UCSD-AML1 (cell line): ENCODE data around the gene NEUROG3.

ENCODE experiments used
- DNase-seq: peaks from one replicate; lab custom pipeline; 2025; ENCODE audit not compliant: unreplicated experiment; lab: John Stamatoyannopoulos, UW

The NEUROG3 gene

DNA sequence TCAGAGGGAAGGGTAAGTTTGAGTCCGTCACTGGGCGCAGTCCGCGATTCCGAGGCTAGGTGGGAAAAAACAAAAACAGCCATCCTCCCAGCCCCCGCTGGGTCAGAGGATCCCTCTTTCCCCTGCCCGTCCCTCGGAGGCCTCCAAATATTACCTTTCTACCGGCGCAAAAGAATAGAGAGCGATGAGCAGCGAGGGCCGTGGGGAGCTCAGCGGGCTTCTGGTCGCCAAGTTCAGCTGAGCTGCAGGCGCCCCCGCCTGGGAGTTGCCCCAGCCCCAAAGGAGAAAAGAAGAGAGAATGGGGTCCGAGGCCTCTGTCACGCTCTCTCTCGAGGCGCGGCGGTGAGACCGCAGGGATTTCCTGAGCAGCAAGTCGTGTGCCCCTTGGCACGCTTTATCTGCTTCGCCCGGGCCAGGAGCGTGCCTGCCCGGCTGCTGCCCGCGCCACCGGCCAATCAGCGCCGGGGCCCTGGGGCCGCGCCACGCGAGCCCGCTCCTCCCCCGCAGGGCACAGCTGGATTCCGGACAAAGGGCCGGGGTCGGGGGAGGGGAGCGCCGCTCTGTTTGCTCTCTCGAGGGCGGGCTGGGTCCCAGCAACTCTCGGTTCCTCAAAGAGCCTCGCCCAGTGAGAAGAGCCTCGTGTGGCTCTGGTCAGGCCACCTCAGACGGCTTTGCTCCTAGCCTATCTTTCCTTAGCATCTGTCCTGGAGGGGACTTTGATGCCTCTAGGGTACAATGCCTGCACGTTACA, at the start of gene NEUROG3:
Gene NEUROG3 (minus strand): TSS at position 367 of the 751 bp plus-strand sequence. CDS start 379 bp downstream, outside the sequence.
- no peak for DNase-seq

GRCh38 chr10:69620625-69621024, 47.4 kb upstream of the NEUROG3 start:
- no peak for DNase-seq

DNA sequence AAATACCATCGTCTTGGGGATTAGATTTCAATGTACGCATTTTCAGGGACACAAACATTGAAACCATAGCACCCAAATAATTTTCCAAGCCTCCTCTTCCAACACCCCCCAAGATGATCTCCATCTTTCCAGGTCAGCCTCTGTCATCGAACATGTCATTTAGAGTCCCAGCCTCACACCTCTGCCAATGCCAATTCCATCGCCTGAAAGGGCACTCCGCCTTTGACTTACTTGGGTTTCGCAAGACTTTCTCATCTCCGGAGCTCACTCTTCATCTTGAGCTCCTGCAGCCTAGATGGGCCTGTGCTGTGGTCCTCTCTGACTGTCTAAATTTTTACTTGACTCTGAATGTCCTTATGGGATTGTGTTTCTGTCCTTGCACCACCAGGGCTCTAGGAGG, 46.4 kb upstream of the NEUROG3 start:
- no peak for DNase-seq

DNA sequence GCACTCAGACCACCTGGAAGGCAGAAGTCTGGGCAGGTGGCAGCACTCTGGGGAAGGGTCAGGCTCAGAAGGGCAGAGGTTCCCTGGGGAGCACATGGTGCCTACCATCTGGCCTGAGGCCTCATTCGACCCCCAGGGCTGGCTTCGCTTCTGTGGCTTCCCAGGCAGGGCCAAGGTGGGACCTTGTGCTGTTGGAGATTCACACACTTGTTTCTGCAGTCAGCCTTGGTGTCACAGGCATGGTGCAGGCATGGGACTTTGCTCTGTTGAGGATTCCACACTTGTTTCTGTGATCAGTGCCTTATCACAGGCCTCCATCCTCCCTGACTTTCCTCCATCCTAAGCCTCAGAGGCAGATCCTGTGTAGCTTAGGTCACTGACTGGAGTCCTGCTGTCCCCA, 45.5 kb upstream of the NEUROG3 start:
- DNase-seq: no peak

DNA sequence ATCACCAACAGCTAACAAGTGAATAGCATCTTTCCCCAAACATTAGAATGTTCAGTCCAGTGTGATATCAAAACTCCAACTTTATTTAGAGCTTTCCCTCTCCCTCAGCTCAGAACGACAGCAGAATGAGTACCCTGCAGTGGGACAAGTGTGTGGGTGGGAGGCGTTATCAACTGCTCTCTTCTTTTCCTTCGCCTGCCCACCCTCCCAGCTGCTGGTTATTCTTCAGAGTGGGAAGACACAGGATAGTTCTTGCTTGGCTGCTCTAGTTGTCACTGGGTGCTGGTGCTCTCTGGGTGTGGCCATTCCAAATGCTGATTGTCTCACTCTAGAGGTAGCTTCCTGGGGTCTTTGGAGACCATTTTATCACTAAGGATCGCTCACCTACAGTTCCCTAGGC, 43.1 kb upstream of the NEUROG3 start:
- DNase-seq: no peak

- DNase-seq: no peak
Observed at GRCh38 chr10:69614130-69614529, 40.9 kb upstream of the NEUROG3 start.

- DNase-seq: no peak
Observed at GRCh38 chr10:69612760-69613159, 39.5 kb upstream of the NEUROG3 start.

DNA sequence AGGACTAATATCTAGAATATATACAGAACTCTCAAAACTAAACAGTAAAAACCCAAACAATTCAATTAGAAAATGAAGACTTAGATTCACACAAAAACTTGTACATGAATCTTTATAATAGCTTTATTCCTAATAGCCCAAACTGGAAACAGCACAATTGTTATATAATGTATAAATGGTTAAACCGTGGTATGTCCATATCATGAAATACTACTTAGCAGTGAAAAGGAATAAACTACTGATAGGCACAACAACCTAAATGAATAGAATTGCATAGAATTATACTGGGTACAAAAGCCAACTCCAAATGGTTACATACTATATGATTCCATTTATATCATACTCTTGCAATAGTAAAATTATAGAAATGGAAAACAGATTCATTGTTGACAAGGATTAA, 35.9 kb upstream of the NEUROG3 start:
- DNase-seq: no peak

DNA sequence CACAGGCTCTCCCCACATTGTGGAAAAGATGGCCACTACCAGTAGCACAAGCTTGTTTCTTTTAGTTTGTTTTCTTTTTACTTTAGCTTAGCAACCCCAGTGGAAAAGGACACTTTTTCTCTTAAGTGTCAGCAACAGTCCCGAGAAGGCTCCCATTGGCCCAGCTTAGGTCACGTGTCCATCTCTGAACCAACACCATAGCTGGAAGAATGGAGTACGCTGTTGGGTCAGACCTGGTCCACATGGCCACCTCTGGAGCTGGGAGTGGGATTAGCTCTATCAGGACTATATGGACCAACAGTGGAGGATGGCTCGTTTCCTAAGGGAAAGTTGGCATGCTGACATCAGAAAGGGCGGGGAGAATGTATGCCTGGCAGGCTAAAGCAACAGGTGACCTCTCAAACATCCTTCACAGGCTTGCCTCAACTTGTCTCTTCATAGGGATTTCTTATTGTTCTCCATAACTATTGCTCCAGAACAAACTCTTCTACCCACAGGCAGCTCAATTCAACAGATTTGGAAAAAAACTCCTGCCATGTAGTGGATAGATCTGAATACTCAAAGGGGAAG, 27.6 kb upstream of the NEUROG3 start:
- DNase-seq: no peak

DNA sequence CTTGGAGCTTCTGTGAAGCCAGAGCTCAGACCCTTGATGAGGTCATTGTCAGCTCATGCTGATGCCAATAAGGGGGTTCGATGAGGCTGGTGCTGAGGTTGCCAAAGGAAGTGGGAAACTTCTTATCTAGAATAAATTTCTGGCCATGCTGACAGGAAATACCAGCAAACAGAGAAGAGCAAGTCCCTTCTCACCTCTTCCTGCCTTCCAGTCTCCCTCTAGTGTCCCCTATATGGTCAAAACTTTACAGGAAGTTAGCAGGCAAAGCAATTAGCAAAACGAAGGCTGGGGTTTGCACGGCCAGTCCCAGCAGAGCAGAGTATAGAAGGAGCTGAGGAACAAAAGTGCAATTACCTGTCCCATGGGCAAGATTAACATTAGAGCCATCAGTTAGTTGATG, 15.1 kb upstream of the NEUROG3 start:
- DNase-seq: no peak

DNA sequence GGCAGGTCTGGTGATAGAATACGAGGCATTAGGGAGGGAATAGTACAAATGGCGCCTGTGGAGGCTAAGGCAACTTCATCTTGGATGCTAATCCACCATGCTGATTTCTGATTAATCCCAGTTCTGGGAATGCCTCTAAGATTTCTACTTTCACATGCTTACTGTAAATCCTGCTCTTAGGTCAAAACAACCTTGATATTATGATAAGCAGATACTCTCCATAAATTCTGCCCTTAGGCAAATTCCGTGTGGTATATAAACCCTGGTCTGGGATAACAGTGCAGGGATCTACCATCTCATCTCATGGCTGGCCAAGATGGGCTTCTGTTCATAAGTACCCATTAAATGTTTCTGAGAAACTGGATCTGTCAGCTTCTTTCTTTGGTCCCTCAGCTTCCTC, 11.4 kb upstream of the NEUROG3 start:
- DNase-seq: no peak

DNA sequence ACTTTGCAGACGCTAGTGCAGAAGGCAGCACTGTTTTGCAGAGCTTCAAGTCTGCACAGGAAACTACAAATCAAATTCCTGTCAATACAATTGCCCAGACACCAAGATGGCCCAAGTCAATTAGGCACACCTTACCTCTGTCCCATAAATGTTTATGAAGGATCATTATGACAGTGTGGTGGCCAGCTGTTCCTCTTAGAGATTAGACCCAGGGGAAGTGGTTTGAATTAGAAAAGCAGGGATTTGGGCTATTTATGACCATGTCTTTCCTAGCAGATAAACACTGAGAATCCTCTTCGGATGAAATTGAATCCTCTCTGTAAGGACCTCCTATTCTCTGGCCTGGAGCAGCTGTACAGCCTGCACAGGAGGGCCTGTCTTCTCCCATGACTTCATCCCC, 9.9 kb upstream of the NEUROG3 start:
- no peak for DNase-seq

GRCh38 chr10:69580435-69580834, 7.2 kb upstream of the NEUROG3 start:
- DNase-seq: no peak

DNA sequence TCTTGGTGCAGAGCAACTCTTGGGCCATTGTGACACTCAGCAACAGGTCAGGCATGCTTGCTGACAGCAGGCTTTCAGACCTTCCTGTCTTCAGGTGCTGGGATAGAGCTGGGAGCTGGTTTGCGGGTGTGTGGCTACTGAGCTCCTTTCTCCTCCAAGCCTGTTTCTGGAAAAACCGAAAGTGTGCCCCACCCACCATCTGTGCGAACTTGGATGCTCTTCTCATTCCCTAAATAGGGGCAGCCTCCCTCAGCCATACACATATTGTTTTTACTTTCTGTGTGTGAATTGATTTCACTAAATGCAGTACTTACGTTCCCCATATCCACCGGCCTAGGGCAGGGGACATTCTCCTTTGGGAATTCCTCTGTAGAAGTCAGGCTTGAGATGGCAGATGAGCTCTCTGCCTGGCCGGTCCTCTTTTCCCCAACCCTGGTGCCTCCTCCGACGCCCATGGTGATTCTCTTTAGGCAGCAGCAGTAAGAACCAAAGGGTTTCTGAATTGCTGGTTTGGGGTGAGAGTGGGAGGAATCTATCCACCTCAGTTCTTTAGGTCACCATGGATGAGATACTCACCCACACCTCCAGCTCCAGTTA, 6.3 kb upstream of the NEUROG3 start:
- DNase-seq: no peak

- no peak for DNase-seq
Observed at GRCh38 chr10:69578508-69578991, 5.3 kb upstream of the NEUROG3 start.

DNA sequence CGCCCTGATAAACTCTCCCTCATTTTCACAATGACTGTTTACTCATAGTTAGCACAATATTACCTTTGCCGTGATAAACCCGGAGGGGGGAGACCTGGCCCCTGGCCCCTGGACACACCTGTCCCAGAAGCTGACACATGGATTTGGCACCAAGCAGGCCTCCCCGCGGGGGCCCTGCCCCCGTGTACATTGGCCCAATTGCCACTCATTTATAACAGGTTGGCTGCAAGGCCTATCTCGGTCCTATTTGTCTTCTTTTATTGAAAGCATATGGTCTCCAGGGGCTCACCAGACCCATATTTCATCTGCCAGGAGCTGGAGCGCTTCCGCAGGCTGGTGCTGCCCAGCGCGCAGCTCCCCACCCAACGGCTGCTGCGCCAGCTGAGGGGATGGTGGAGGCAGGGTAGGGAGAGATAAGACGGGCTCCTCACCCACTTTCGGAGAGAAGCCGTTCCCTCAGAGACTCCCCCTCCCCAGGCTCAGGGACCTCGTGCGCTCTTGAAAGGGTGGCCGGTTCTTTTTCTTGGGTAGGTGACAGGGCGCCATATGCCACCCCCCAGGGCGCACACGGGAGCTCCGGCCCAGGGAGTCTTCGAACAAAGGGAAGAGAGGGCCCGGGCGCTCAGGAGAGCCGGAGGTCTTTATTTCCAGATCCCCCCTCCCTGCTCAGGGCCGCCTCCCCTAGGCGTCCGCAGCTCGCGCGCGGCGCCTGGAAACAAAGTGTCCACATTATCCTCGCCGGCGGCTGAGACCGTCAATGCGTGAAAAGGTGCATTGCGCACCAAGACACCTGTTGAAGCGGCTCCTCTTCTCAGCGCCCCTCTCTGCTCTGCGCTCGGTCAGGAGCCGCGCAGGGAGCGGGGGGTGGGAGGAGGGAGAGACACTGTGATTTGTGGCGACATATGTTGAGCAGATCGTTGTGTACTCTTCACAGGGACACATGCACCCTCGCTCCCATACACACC, 4.3 kb upstream of the NEUROG3 start:
- DNase-seq: no peak

DNA sequence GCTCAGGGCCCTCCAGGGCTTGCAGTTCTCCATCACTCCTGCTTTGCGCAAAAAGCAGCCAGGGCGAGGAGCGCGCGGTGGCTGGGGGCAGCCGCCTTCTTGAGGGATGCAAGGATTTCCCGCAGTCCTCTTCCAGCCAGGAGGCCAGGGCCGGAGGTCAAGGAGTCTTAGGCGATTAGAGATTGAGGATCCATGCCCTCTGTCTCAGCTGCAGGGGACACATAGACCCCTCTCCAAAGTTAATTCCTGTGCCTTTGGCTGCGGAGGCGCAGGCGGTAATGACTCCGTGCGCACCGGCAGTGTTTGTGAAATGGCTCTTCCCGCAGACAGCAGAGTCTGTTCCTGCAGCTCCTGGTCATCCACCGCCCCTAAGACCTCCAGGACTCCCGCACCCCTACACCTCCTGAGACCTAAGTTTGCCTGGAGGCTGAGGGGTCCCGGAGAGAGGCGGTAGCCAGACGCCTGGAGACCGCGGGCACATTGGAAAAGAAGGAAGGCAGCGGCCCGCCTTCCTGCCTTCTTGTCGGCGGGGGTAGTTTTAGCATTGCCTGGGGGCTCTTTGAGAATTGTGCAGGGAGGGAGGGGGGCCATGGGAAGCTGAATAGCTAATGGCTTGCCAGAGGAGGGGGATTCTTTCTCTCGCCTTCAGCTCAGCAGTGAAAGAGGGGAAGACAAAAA, 3.3 kb upstream of the NEUROG3 start:
- no peak for DNase-seq

DNA sequence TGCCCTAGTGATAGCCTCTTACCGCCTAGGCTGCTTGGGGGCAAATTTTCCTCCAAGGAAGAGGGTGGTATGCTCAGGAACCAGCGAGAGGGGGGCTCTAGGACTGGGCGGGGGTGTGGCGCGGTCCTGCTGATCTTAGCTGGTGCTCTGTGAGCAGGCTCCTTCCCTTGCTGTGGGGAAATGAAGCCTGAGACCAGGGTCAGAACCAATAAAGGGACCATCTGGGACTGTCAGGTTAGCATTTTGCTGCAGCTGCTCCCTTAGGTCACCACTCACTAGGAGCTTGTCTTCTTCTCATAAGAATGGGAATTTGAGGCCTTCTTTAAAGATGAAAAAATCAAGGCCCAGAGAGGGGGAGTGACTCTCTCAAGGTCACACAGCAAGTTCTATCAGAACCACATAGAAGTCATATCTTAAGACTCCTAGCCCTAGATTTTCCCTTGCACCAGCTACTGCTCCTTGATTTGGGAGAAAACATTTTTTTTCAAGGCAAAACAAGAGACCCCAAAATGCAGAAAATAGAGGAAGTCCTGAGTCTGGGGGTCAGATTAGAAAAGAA, 2.0 kb upstream of the NEUROG3 start:
- DNase-seq: no peak

DNA sequence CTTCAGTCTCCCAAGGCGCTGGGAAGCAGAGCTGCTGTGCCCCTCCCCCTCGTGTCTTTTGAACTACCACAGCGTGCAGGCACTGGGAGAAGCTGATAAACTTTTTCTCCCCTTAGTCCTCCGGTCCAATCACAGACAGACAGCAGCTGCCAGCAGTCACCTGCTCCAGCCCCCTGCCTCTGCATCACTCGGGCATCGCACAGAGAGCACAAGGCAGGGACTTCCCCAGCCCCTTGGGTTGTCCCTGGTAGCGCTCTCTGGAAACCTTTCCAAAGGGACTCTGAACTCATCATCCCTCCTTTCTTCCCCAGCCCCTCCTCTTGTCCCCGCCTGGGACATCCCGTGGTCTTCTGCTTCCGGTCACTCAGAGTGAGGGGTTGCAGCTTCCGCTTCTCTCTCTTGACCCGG, 1.4 kb upstream of the NEUROG3 start:
- DNase-seq: no peak
